ENCODE results near the gene UQCC2. TPM values are rescaled to one million over a fixed set of nuclear protein-coding genes. Genes with fewer than 3 reads are reported as not detected.

UQCC2 gene
- total RNA-seq, 1 donor from 2014 or later: 79.6 TPM

DNA sequence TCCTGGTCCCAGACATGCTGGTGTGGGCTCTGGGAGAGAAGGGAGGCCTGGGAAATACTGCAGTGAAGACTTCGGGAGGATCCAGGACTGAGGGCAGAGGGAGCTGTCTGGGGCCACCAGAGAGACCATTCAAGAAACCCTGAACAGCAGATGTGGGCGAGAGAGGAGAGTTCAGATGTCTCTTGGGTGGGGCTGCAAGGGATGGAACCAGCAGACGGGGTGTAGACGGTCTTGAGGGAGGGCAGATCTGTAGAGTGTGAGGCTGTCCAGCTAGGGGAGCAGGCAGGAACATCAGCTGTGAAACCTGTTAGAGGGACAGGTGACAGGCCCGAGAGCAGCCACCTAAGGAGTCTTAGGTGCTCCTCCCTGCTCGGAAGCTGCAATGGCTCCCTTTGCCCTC lies 51.5 kb downstream of the UQCC2 start:
- intact Hi-C loops (cut with micrococcal nuclease): no loop called here

- intact Hi-C loops (cut with micrococcal nuclease): no loop called here
Observed at GRCh38 chr6:33658982-33659689, 52.4 kb downstream of the UQCC2 start.

DNA sequence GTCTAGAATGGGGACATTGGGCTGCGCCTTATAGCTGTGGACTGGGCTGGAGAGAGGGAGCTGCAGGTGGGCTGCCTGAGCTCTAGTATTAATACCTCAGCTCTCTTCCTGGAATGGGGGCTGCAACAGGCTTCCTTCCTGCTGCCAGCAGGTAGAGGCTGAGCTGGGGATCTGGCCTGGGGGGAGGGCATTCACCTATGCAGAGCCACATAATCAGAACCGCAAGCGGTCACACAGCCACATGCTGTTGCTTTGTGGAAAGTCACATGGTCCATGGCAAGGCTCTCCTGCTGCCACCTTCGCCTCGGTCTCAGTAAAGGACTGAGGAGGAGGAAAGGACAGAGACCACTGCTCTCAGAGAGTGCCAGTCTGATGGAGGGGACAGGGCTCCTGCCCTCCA lies 54.7 kb downstream of the UQCC2 start:
- intact Hi-C loops (cut with micrococcal nuclease): no loop called here

DNA sequence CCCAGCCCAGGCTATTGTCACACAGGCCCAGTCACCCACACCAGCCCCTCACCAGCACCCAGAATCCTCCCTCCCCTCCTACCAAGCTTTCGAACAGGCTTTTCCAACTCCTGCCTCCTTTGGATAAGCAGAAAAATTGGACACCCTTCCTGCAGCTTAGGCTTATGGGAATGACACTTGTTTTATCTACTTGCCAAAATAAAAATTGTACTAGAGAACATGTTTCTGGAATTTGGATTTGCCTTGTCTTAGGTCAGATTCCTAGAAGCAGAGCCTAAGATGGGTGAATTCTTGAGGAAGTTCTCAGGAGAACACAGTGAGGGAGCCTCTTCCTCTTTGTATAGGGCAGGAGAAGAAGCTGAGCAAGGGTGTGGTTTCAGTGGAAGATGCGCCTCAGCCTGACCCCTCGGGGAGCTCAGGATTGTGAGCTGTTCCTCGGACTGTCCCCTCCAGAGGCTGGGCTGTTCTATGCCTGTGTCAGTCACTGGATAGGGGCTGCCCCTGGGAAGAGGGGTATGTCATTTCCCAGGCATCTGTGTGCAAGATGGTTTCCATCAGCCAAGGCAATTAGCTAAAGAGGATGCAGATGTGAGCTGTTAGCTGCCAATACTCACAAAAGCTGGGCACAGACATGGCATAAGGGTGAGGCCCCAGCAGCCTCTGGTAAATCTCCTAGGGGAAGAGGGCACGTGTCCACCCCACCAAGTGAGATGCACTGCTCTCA lies 56.5 kb downstream of the UQCC2 start:
- intact Hi-C loops (cut with micrococcal nuclease): no loop called here

DNA sequence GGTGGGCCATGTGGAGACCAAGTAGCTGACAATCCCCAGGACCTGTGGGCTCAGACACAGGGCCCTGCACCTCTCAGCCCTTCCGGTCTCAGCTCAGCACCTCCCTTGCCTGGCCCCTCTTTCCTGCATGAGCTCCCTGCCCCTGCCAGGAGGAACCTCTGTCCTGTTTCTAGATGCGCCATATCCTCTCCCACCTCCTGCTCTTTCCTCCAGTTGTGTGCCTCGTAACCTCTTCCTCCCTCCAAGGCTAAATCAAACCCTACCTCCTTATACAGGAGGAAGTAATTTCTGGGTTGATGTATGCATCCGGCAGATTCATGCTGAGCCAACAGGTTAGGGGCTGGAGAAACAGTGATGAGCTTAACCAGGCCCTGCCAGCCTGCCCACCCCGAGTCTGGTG lies 59.5 kb downstream of the UQCC2 start:
- intact Hi-C loops (cut with micrococcal nuclease): no loop called here

GRCh38 chr6:33651403-33651802 lies 60.1 kb downstream of the UQCC2 start:
- intact Hi-C loops (cut with micrococcal nuclease): no loop called here

Other genes with a start within 250 kb of the UQCC2 start
- 94.4 and 95.0 TPM in 2 replicates for gene BAK1, start 131.4 kb downstream of the UQCC2 start, total RNA-seq
- 45.4 and 46.9 TPM in 2 replicates for gene ITPR3, start 90.4 kb downstream of the UQCC2 start, total RNA-seq
- not detected in 2 replicates for gene IP6K3, start 35.2 kb upstream of the UQCC2 start, total RNA-seq
- gene LEMD2, start 77.4 kb upstream of the UQCC2 start, total RNA-seq: 77.0 and 77.2 TPM in 2 replicates
- not detected in 2 replicates for gene MLN, start 92.3 kb upstream of the UQCC2 start, total RNA-seq